Esophagus muscularis mucosa (tissue), 4 donors: ENCODE data around the gene PRKN.

Source experiments
- CTCF ChIP-seq, 3 experiments: fragments of 200-600 bp in 2 of 3; fragments of 450-650 bp in 1 of 3; sonication (generic) in 2 of 3; IDR thresholded peaks; one replicate each; pipeline ENCODE4 v1.5.1; 2017 to 2019; ENCODE audit warnings: antibody characterized with exemption in 3 of 3, mild to moderate bottlenecking in 2 of 3, moderate library complexity in 1 of 3
- EP300 ChIP-seq: sonication (generic); formaldehyde crosslinking; IDR thresholded peaks from one replicate; pipeline ENCODE4 v1.6.1; 2017; ENCODE audit warnings: antibody characterized with exemption
- POLR2A ChIP-seq: fragments of 450-650 bp; IDR thresholded peaks from one replicate; pipeline ENCODE4 v1.6.1; 2017; ENCODE audit warnings: antibody characterized with exemption, moderate library complexity, mild to moderate bottlenecking, low read depth

GRCh38 chr6:162249907-162250642 is 477.5 kb downstream of the PRKN start:
- TF ChIP-seq CTCF (IDR thresholded peaks at IDR 0.05) (no peak), POLR2A (no peak), EP300 (no peak)
